ENCODE results near the gene AGBL3.

Gene AGBL3

GRCh38 chr7:135179321-135179925 lies 193.1 kb downstream of the AGBL3 start:
- ChIA-PET CTCF (interaction anchor here (1.0 to 1.2 kb wide), 2 partner anchors 10 to 632 kb away, joined by 3 to 4 read pairs; no protein-coding TSS in a partner anchor), POLR2A (interaction anchor here (1.2 kb wide), 1 partner anchor 9 kb away, joined by 4 read pairs; the partner anchor contains the start of gene CYREN)
- TF ChIP-seq BHLHE40 (IDR thresholded peaks at IDR 0.05; ENCODE audit: borderline replicate concordance) (no peak), NFRKB (IDR thresholded peaks at IDR 0.05) (no peak), PKNOX1 (IDR thresholded peaks at IDR 0.05) (no peak), ARNT (IDR thresholded peaks at IDR 0.05) (no peak), SP1 (IDR thresholded peaks at IDR 0.05) (no peak), ELF4 (IDR thresholded peaks at IDR 0.05) (no peak), HDGF (IDR thresholded peaks at IDR 0.05; ENCODE audit: borderline replicate concordance) (no peak), FOXM1 (IDR thresholded peaks at IDR 0.05; ENCODE audit: borderline replicate concordance) (no peak), SUZ12 (IDR thresholded peaks at IDR 0.05) (no peak), ZNF384 (IDR thresholded peaks at IDR 0.05) (no peak), TARDBP (IDR thresholded peaks at IDR 0.05) (no peak), CTBP1 (IDR thresholded peaks at IDR 0.05; ENCODE audit: borderline replicate concordance) (no peak), FOXA1 (IDR thresholded peaks at IDR 0.05) (no peak), LEF1 (IDR thresholded peaks at IDR 0.05; ENCODE audit: borderline replicate concordance) (no peak)
- no peak for DNase-seq (ENCODE audit: extremely low spot score)

GRCh38 chr7:135180122-135180521 lies 193.8 kb downstream of the AGBL3 start:
- CTCF ChIA-PET, result interaction anchor here (1.0 to 1.2 kb wide), 2 partner anchors 11 to 633 kb away, joined by 3 to 4 read pairs; no protein-coding TSS in a partner anchor
- TF ChIP-seq LEF1 (IDR thresholded peaks at IDR 0.05; ENCODE audit: borderline replicate concordance), result no peak
- no peak for TF ChIP-seq SP1 (IDR thresholded peaks at IDR 0.05)
- no peak for TF ChIP-seq FOXK2 (IDR thresholded peaks at IDR 0.05)
- no peak for TF ChIP-seq L3MBTL2 (conservative IDR thresholded peaks at IDR 0.05)
- TF ChIP-seq TARDBP (IDR thresholded peaks at IDR 0.05), result no peak
- TF ChIP-seq ELF4 (IDR thresholded peaks at IDR 0.05), result no peak
- no peak for TF ChIP-seq HDGF (IDR thresholded peaks at IDR 0.05; ENCODE audit: borderline replicate concordance)
- no peak for TF ChIP-seq FOXM1 (IDR thresholded peaks at IDR 0.05; ENCODE audit: borderline replicate concordance)
- no peak for TF ChIP-seq ZNF384 (IDR thresholded peaks at IDR 0.05)
- TF ChIP-seq CTBP1 (IDR thresholded peaks at IDR 0.05; ENCODE audit: borderline replicate concordance), result no peak
- no peak for TF ChIP-seq NFRKB (IDR thresholded peaks at IDR 0.05)
- no peak for TF ChIP-seq ARNT (IDR thresholded peaks at IDR 0.05)
- TF ChIP-seq SUZ12 (IDR thresholded peaks at IDR 0.05), result no peak
- TF ChIP-seq BHLHE40 (IDR thresholded peaks at IDR 0.05; ENCODE audit: borderline replicate concordance), result no peak
- no peak for TF ChIP-seq FOXA1 (IDR thresholded peaks at IDR 0.05)
- no peak for TF ChIP-seq PKNOX1 (IDR thresholded peaks at IDR 0.05)

GRCh38 chr7:135181261-135181928 lies 195.1 kb downstream of the AGBL3 start:
- ChIA-PET POLR2A (no interaction called here), CTCF (no interaction called here)
- no peak for TF ChIP-seq HDGF (IDR thresholded peaks at IDR 0.05; ENCODE audit: borderline replicate concordance)
- TF ChIP-seq SUZ12 (IDR thresholded peaks at IDR 0.05), result no peak
- no peak for TF ChIP-seq ELF4 (IDR thresholded peaks at IDR 0.05)
- no peak for TF ChIP-seq PKNOX1 (IDR thresholded peaks at IDR 0.05)
- no peak for TF ChIP-seq CTBP1 (IDR thresholded peaks at IDR 0.05; ENCODE audit: borderline replicate concordance)
- no peak for TF ChIP-seq FOXA1 (IDR thresholded peaks at IDR 0.05)
- no peak for TF ChIP-seq LEF1 (IDR thresholded peaks at IDR 0.05; ENCODE audit: borderline replicate concordance)
- TF ChIP-seq FOXM1 (IDR thresholded peaks at IDR 0.05; ENCODE audit: borderline replicate concordance), result no peak
- no peak for TF ChIP-seq TARDBP (IDR thresholded peaks at IDR 0.05)
- TF ChIP-seq BHLHE40 (IDR thresholded peaks at IDR 0.05; ENCODE audit: borderline replicate concordance), result no peak
- TF ChIP-seq FOXK2 (IDR thresholded peaks at IDR 0.05), result no peak
- no peak for TF ChIP-seq ARNT (IDR thresholded peaks at IDR 0.05)
- no peak for DNase-seq (ENCODE audit: extremely low spot score)

More at GRCh38 chr7:135180122-135180521, 193.8 kb downstream of the AGBL3 start:
- DNase-seq (ENCODE audit: extremely low spot score), result no peak
- POLR2A ChIA-PET, result interaction anchor here (0.8 kb wide), 1 partner anchor 9 kb away, joined by 3 read pairs; no protein-coding TSS in a partner anchor

GRCh38 chr7:135181929-135182678 lies 195.8 kb downstream of the AGBL3 start:
- POLR2A ChIA-PET, result no interaction called here
- CTCF ChIA-PET, result no interaction called here
- DNase-seq (ENCODE audit: extremely low spot score), result no peak
- TF ChIP-seq SP1 (IDR thresholded peaks at IDR 0.05), result no peak
- no peak for TF ChIP-seq HDGF (IDR thresholded peaks at IDR 0.05; ENCODE audit: borderline replicate concordance)
- TF ChIP-seq SUZ12 (IDR thresholded peaks at IDR 0.05), result no peak

GRCh38 chr7:135183478-135183877 lies 197.2 kb downstream of the AGBL3 start:
- TF ChIP-seq FOXK2 (IDR thresholded peaks at IDR 0.05), result no peak
- no peak for TF ChIP-seq BHLHE40 (IDR thresholded peaks at IDR 0.05; ENCODE audit: borderline replicate concordance)
- TF ChIP-seq SP1 (IDR thresholded peaks at IDR 0.05), result no peak
- no peak for TF ChIP-seq FOXM1 (IDR thresholded peaks at IDR 0.05; ENCODE audit: borderline replicate concordance)
- no peak for TF ChIP-seq ZNF384 (IDR thresholded peaks at IDR 0.05)
- TF ChIP-seq SUZ12 (IDR thresholded peaks at IDR 0.05), result no peak
- ChIA-PET POLR2A (no interaction called here), CTCF (no interaction called here)
- DNase-seq (ENCODE audit: extremely low spot score), result no peak

All from HEK293T (cell line).